UCSD-AML1 (cell line): Measurements from ENCODE around the gene ZBTB47.

Source experiments
- DNase-seq: peaks from one replicate; lab custom pipeline; 2025; ENCODE audit not compliant: unreplicated experiment; lab: John Stamatoyannopoulos, UW

ZBTB47 gene

DNA sequence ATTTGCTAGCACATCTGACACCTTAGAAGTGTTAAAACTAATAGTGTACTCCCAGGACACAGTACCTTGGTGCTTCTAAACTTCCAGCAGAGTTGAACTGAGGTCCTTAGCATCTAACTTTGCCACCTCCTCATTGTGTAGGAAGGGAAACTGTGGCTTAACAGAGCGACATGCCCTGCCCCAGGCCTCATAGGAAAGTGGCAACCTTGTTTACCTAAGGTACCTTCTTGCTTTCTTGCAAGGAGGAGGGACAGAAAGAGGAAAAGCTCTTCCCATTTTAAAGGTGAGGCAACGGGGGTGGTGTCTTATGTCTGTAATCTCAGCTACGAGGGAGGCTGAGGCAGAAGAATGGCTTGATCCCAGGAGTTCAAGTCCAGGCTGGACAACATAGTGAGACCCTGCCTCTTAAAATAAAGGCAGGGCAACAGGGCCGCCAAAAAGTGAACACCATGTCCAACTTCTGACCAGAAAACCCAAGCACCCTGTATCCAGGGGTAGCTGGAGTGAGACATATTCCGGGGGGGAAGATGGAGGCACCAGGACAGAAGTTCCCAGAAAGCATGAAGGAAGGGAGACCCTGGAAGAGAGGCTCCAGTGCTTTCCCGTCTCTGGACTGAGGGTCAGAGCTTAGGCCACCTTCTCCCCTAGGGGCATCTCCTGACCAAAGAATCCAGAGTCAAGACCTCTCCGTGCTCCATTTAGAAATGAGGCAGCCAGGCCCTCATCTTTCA is 31.3 kb downstream of the ZBTB47 start:
- no peak for DNase-seq

DNA sequence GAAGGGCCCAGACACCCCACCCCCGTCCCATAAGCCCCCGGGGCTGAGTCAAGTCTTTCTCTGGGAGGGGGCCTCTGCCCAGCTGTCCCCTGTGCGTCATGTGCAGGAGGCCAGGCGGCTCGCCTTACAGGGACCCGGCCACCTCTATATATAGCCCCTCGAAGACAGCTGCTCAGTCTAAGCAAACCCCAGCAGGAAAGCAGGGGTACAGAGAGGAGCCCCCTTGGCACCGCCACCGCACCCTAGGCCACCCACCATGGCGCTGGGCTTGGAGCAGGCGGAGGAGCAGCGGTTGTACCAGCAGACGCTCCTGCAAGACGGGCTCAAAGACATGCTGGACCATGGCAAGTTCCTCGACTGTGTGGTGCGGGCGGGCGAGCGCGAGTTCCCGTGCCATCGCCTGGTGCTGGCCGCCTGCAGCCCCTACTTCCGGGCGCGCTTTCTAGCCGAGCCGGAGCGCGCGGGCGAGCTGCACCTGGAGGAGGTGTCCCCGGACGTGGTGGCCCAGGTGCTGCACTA is 31.9 kb downstream of the ZBTB47 start, which contains the start of gene KLHL40:
Gene KLHL40, plus strand, starts transcription at position 175 of the 519 bp plus-strand sequence. Its CDS starts 82 bp downstream, at position 257.
- DNase-seq = no peak

DNA sequence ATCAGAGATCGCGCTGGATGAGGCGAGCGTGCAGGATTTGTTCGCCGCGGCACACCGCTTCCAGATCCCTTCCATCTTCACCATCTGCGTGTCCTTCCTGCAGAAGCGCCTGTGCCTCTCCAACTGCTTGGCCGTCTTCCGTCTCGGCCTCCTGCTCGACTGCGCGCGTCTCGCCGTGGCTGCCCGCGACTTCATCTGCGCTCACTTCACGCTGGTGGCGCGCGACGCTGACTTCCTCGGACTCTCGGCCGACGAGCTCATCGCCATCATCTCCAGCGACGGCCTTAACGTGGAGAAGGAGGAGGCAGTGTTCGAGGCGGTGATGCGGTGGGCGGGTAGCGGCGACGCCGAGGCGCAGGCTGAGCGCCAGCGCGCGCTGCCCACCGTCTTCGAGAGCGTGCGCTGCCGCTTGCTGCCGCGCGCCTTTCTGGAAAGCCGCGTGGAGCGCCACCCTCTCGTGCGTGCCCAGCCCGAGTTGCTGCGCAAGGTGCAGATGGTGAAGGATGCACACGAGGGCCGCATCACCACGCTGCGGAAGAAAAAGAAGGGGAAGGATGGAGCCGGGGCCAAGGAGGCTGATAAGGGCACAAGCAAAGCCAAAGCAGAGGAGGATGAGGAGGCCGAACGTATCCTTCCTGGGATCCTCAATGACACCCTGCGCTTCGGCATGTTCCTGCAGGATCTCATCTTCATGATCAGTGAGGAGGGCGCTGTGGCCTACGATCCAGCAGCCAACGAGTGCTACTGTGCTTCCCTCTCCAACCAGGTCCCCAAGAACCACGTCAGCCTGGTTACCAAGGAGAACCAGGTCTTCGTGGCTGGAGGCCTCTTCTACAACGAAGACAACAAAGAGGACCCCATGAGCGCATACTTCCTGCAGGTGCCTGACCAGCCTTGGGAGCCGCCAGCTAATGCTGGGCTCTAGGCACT is 32.7 kb downstream of the ZBTB47 start:
- no peak for DNase-seq

DNA sequence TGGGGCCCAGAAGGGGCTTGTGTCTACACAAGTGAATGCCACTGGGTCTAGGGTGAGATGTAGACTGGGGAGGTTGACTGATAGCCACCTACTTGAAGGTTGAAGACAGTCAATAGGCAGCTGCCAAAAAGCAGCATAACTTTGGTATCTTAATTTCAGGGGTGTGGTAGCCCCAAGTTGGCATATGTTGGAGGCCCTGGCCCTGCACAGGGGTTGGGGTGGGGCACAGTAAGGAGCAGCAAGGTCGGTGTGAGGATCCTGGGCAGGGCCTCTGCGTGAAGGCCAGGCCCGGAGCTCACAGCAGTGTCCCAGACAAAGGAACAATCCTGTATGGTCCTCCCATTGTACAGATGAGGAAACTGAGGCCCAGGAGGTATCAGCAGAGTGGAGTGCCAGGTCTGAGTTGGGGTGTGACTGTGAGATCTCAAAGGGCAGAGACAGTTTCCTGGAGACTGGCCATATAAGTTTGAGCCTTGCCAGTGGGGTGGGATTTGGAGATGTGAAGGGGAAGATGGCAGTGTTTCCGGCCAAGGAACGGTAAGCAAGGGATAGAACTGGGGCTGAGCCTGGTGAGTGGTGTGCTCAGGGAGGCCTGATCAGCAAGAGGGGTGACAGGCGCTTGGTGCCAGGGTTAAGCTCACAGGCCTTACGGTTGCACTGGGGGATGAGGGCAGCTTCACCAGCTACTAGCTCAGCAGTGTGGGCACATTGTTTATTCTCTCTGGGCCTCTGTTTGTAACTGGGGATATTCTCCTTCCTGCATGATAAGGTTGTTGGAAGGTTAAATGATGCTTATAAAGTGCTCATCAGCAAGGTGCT is 33.5 kb downstream of the ZBTB47 start:
- no peak for DNase-seq

DNA sequence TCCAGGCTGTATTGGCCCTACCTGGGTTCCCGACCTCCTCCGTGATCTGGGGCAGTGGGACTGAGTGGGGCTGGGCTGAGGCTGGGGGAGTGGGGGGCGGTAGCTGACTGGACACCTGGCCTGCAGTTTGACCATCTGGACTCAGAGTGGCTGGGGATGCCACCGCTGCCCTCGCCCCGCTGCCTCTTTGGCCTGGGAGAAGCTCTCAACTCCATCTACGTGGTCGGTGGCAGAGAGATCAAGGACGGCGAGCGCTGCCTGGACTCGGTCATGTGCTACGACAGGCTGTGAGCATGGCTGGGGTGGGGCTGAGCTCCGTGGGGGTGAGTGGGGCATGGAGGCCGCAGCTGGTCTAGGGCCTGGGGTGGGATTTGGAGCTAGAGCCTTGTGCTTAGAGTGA is 34.5 kb downstream of the ZBTB47 start:
- DNase-seq = no peak

DNA sequence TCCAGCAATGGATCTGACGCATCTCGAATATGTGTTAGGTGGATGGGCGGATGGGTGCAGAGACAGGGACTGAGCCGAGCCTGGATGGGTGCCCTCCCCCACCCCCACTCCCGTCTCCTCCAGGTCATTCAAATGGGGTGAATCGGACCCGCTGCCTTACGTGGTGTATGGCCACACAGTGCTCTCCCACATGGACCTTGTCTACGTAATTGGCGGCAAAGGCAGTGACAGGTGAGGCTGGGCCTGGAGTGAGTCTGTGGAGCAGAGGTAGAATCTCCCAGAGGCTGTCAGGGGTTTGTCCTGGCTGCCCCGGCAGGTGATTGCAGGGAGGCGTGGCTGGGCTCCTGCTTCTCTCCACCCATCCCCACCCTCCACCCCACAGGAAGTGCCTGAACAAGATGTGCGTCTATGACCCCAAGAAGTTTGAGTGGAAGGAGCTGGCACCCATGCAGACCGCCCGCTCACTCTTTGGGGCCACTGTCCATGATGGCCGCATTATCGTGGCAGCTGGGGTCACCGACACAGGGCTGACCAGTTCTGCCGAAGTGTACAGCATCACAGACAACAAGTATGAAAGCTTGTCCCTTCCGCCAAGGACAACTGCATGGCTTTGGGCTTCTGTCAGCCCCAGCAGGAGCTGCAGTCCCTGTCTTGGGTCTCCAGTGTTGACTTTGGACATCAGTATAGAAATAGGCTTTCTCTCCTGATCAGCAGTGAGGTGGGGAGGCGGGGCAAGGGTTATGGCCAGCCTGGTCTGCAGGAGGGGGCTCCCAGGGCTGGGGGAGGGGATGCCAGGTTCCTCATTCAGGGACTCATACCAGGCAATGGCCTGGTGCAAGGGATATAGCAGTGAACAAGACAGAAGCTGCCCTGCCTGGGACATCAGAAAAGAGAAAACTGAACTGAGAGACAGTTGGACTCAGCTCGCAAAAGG is 35.3 kb downstream of the ZBTB47 start:
- no peak for DNase-seq

DNA sequence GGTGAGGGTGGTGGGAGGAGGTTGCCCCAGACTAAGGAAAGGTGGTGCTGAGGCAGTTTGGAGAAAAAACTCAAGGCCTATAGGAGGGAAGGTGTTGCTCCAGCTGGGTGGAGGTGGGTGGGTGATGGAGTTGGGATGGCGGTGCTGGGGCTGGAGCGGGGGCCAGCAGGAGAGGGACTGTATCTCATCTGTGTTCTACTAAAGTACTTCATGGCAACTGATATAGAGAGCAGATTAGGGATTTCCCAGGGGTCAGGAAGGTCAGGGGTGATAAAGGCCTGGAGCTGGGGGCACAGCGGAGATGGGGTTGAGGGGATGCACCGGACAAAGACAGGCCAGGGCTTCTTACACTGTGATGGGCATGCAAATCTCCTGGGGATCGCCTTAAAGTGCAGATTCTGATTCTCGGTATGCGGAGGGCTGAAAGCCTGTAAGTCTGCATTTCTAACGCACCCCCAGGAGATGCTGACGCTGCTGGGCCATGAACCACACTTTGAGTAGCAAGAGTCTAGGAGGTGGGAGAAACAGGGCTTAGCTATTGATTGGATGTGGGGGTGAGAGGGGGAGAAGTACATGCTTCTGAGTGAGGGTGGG is 36.0 kb downstream of the ZBTB47 start:
- no peak for DNase-seq

DNA sequence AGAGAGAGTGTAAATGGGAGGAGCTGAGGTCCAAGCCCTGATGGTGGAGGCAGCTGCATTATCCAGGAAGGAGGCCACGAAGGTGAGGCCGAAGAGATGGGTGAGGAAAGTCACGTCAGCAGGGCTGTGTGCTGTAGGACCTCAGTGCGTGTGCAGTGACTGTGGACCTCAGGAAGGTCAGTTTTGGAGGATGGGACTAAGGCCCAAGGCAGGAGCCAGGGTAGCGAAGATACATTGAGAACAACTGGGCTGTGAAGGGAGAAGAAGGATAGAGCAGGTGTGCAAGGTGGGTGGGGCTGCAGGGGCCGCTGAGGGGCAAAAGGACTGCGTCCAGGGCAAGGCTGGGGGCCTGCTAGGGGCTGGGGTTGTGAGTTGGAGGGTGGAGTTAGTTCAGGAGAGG is 36.7 kb downstream of the ZBTB47 start:
- DNase-seq = no peak

DNA sequence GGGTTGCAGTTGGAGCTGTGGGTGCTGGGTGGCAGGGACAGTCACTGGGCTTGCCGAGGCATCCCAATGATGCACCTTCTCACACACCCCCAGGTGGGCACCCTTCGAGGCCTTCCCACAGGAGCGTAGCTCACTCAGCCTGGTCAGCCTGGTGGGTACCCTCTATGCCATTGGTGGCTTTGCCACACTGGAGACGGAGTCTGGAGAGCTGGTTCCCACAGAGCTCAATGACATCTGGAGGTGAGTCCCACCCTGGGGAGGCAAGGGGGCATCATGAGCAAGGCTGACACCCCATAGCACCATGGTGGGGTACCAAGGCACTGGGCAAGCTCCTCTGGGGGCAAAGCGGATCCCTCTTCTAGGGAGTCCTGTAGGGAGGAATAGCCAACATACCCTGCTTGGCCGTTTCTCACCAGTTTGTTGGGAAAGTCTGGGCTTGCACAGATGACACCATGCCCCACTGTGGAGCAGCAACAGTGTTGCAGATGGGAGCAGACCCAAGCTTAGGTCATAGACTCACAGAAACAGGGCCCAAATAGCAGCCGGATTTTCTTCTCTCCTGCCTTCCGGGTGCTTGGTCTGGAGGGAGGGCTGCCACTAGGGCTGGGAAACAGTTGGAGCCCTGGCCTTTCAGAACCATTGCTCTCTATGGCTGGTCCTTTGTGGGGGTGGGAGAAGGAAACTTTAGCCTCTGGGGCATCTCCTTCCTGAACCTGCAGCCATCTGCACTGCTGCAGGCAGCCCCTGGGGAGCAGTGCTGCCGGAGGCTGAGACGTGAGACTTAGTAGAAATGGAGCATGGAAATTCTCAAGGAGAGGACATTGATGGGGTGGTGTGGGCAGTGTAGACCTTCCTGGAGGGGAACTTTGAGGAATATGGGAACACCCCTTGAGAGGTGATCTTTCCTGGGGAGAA is 37.5 kb downstream of the ZBTB47 start:
- no peak for DNase-seq

DNA sequence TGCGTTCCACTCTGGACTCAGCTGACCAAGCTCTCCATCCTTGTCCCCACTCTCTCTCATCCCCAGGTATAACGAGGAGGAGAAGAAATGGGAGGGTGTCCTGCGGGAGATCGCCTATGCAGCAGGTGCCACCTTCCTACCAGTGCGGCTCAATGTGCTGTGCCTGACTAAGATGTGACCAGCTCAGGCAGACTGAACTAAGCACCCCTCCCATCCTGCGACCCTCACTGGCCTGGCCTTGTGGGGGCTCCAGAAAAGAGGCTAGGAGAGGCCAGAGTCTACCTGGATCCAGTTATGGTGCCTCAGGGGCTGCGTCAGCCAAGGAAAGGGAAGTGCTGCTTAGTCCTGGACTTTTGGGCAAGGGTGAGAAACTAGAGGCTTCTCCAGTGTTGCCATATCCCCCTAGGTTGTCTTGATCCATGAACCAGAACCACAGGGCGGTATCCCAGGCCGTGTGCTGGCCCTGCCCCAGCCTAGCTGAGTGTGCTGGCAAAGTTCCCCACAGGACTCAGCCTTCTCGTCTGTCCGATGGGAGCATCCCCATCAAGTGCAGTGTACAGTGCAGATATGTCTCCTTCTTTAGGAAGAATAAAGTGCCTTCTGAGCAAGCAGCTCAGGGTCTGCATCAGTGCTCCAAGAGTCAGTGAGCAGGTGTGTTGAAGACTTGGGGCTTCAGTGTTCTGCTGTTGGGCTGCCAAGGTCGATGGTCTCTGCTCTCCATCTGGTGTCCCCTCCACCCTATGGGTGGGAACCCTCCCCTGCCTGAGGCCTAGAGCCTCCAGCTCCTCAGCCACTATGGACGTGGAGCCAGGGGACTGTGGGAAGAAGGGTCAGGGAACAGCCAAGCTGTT is 38.5 kb downstream of the ZBTB47 start:
- no peak for DNase-seq

DNA sequence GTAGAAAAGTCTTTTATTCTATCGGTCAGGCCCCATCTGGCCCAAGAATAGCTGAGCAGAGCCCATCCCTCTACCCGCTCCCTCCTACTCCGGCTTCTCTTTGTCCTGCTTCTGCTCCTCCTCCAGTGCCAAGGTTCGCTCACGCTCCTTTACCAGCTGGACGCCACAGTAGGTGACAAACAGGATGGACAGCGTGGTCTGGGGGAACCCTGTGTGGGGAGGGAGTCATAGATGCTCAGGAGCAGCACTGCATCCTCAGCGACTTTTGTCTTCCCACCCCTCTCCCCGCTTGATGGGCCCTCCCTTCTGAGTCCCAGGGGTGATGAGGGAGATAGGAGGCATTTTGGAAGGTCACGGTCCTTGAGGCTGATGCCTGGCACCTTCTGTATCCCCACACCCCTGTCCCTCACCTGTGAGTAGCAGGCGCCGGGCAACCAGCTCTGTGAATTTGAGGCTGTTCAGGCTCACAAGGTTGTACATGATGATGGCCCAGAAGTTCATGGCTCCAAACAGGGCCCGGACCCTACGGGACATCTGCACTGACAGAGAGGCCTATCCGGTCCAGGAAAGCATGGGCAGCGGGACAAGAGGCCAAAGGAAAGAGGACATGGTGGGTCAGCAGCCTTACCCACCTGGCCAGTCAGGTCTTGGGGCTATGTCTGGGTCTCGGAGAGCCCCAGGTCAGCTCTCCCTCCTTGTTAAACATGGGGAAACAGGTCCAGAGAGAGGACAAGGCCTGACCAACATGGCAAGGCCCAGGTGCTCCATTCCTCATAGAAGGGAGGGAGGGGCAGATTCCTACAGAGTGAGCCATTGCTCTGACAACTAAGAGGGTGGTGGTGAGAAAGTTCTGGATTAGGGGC is 39.4 kb downstream of the ZBTB47 start:
- no peak for DNase-seq

DNA sequence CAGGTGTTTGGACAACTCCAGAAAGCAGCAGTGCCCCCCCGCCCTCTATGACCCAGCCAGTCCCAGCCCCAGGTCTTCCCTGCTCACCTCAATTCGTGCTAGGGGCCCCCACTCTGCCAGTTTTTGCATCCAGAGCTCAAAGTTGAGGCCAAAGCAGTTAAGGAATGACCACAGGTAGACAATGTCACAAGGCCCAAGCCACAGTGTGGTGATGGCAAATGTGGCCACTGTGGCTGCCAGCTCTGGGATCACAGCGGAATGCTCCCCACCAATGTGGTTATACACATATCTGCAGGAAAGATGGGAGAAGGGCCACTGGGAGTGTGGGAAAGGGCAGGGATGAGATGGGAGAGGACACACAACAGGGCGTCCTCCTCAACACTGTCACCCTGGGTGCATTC is 40.0 kb downstream of the ZBTB47 start:
- no peak for DNase-seq

DNA sequence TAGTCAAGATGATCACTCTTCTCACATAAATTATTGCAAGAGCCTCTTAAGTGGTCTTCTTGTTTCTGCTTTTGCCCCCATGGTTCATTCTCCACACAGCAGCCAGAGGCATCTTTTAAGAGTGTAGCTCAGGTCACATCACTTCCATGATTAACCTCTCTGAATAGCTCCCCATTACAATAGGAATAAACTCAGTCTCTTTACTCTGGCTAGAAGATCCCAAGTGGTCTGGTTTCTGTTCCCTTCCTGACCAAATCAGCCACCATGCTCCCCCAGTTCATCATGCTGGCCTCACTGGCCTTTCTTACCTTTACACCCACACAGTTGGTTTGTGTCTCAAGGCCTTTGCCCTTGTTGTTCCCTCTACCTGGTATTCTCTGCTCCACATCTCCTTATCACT is 40.9 kb downstream of the ZBTB47 start:
- DNase-seq = no peak

DNA sequence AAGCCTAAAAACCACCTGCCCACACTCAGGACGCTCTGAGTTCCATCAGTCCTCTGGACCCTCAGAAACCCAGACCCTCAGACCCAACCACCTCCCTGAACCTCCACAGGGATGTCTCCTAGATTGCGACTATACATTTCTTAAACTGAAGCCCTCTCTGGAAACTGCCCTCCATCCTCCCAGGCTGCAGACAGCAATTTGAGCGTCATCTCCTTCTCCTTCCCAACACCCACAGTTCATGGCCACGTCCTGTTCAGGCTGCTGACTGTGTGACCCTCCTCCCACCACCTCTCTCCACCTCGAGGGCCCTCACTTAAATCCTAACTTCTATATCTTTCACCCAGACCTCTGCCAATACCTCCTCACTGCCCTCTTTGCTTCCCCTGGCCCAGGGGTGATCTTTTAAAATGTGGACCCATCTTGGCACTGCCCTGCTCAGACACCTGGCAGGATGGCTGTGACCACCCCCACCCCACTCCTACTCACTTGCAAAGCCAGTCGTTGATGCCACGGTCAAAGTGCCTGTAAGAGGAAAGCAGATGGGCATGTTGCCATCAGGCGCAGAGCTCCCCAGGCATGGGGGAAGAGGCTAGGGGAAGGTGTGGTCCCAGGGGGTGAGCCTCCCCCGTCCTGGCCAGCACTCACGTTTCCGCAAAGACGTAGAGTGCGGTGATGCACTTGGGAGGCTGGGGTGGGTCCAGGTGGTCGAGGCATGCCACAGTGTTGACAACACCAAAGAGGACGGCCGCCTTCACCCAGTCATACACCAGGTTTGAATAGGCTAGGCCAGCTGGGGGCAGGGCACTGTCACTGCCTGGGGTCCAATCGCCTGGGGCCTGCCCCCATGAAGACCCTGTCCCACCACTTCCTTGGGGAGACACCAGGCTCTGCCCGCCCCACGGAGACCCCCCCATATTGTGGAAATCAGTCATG is 43.1 kb downstream of the ZBTB47 start:
- DNase-seq = no peak

DNA sequence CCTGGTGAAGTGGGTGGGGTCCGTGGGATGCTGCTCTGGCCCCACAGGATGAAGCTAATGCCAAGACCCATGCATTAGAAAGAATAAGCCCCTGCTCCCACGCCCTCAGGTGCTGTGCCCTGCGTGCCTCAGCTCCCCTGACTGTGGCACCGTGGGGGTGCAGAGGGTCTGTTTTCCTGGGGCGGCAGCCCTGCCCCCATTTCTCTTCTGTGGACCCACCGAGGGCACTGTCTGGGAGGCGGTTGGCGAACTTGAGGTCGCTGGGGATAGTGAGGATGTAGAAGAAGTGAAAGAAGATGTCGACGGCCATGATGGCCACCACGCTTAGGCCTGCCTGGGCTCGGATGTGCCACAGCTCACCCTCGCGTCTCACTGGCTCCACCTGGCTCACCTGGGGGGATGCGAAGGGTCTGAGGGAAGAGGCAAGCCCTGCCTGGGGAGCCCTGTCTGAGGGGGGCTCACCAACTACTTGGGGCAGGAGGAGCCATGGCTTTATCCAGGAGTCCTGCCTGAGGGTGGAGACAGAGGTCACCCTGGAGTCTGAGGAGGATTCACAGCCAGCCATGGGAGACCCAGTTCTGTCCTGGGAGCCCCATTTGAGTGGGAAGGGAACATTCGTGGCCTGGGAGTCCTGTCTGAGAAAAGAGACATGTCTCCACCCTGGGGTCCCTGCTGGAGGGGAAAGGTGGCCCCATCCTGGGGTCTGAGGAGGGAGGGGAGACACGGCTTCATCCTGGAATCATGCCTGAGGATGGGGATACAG is 44.0 kb downstream of the ZBTB47 start:
- no peak for DNase-seq
